Middle frontal gyrus (tissue), 1 donor: Measurements from ENCODE around the gene MINPP1.

Source experiments
- DNase-seq: peaks from one replicate; pipeline ENCODE4 v3.0.0-alpha.2; 2015; ENCODE audit warnings: low spot score; ENCODE audit errors: extremely low spot score

MINPP1 gene

DNA sequence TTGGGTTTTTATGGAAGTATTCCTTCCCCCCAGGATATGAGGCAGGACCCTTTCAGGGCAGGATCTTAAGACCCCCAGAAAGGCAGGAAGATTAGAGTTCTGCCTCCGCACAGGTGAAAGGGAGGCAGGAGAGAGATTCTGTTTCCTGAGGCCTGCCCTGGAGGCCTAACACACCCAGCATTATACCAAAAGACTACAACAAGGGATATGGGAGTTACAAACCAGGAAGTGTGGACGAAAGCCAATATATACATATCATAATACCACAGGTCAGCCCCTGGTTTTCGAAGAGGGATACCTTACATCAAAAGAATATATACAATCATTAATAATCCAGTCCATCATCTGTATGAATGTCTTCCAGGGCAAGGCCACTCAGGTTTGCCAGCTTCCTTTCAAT is 14.2 kb downstream of the MINPP1 start:
- no peak for DNase-seq

DNA sequence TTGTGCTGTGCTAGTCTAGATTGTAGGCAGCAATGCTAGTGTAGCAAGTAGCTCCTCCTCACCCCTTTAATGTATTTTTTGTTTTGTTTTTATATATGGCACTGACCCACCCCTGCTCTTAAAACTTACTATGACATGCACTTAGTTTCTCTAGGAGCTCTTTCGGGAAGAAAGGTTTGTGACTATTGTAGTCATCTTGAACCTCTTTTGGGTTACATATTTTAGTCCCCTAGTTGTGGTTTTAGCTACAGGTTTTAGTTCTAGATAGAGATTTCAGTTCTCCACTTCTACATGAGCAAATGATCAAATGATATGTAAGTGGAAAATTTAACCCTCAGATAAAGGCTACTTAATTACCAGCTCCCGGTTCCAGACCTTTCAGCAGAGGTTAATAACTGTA is 14.9 kb downstream of the MINPP1 start:
- DNase-seq, result no peak

DNA sequence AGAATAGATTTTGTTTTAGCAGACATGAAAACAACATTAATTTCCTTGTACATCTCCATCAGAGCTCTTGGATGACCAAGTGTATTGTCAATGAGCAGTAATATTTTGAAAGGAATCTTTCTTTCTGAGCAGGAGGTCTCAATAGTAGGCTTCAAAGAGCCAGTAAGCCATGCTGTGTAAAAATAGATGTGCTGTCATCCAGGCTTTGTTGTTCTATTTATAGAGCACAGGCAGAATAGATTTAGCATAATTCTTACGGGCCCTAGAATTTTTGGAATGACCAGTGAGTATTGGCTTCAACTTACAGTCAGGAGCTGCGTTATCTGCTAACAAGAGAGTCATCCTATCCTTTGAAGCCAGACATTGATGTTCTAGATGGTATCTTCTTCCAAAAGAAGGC is 19.0 kb downstream of the MINPP1 start:
- no peak for DNase-seq

DNA sequence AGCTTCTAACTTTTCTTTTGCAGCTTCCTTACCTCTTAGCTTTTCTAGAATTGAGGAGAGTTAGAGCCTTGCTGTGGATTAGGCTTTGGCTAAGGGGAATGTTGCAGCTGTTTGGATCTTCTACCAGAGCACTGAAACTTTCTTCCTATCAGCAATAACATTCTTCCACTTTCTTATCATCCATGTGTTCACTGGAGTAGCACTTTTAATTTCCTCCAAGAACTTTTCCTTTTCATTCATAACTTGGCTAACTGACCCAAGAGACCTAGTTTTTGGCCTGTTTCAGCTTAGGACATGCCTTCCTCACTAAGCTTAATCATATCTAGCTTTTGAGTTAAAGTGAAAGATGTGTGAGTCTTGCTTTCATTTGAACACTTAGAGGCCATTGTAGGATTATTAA is 19.6 kb downstream of the MINPP1 start:
- no peak for DNase-seq

DNA sequence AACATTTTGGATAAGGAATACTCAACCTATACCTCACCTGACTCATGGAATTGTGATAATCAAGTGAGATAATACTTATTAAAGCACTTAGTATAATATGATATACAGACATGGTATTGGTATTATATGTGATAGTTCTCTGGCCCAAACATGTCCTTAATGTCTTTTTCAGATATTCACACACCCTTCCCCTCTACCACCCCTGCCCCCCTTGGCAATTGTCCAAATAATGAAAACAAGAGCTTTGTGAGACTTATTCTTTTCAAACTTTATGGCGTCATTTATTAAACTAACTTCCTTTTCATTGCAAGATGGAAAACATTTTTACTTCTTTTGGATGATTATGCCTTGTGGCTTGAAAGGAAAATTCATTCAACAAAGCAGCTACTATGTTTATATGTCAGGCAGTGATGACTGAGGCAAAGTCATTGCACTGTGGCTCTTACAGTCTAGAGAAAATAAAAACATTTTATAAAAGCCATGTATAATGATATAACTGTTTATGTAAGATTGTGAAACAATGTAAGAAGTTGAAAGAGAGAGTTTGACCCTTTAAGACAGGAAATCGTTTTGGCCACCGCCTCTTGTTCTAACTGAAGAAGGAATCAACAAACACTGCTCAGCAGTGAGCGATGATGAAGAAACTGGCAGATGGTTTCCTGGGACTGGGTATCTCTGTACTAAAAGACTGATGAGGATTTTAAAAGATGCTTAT is 27.4 kb downstream of the MINPP1 start:
- no peak for DNase-seq

DNA sequence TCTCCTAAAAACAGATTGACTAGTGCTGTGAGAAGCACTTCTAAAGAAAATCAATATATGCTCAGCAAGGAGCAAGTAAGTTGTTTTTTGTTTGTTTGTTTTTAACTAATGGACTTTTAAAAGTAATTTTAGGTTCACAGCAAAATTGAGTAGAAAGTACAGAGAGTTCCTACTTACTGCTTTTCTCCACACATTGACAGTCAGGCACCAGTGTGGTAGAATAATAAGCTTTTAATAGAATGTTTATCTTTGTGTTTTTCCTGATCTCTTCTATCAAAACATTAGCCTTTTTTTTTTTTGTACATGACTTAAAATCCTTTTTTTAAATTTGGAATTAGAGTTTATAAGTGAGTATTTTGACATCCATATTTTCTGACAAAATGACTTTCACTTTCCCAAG is 28.0 kb downstream of the MINPP1 start:
- DNase-seq, result no peak

DNA sequence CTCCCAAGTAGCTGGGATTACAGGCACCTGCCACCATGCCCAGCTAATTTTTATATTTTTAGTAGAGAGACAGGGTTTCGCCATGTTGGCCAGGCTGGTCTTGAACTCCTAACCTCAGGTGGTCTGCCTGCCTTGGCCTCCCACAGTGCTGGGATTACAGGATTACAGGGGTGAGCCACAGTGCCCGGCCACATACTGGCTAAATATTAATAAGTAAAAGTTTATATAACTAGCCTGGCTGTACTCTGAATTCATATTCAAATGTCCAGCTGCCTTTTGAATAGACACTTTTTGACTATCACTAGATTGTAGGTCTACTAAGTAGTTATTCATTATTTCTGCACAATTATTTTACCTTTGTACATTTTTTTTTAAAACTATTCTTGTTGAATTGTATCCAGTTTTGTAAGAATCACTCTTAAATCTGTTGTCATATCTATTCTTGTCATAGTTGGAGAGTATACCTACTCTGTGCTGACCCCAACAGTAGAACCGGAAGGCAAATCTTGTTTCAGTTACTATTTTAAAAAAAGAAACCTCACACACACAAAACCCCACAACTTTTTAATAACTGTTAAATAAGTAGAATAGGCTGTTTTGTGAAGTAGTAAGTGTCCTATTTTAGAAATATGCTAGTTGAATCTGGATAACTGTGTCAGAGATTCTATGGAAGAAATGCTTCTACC is 29.6 kb downstream of the MINPP1 start:
- DNase-seq, result no peak

DNA sequence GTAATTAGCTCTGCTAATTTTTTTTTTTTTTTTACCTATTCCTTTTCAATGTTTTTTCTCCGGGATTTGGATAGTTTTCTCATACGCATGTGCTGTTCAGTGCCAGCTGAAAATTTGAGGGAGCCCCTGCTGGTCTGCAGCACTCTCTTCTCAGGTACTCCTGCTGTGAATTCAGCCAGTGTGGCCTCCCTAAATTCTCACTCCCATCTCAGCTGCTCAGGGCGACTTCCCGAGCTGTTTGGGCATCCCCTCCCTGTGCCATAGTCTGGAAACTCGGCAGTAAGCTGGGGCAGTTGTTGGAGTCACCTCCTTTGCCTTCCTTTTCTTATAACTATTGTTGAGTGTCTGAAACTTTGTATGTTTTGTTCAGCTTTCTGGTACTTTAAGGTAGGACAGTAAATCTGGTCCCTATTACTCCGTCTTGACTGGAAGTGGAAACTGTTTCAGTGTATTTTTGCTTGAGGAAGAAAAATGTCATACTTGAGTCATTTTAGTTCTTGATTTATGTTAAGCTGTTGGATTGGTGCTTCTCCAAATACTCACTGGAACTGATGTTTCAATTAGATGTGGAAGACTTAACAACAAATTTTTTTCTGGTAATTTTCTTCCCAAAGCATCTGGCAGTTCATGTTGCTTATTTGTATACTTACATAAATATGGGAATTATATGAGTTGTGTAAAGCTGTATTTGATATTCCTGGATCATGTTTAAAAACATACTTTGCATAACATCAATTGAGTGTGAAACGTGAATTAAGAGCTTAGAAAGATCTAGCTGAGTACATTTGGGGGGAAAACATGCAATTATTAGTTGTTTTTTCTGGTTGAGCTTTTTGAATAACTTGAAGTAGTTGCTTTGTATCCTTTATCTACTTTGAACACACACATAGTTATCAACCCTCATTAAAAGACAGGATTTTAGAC is 33.7 kb downstream of the MINPP1 start:
- DNase-seq, result no peak

DNA sequence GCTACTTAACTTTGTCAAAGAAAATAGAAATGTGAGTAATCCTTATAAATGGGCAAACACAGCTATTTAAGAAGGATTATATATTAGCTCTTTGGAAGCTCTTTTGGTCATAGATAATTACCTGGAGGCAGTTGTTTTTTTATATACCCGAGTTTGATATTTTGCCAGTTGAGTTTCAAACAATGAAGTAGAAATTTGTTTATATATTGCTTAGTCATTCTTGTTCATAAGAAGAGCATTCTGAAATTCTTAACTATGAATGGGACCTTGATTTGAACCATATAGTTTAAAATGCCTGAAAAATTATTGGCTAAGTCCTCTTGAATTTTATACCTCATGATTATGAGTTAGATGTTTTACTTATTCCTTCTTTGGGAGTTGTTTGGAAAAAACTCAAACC is 36.4 kb downstream of the MINPP1 start:
- no peak for DNase-seq

DNA sequence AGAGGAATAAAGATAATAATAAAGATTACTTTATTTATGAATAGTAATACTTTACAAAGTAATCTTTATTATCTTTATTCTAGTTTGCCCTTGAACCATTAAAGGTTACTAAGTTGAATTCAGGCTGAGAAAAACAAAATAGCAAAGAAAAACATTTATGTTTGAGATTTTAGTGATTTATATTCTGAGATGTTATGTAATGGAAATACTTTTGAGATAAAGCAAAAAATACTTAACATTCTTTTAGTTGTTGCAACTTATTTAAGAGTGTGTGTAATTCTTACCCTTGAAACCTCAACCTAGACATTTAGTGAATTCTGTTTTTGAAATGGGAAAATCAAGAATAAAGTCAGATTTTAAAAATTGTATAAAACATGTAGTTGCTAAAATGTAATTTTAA is 40.0 kb downstream of the MINPP1 start:
- DNase-seq, result no peak

DNA sequence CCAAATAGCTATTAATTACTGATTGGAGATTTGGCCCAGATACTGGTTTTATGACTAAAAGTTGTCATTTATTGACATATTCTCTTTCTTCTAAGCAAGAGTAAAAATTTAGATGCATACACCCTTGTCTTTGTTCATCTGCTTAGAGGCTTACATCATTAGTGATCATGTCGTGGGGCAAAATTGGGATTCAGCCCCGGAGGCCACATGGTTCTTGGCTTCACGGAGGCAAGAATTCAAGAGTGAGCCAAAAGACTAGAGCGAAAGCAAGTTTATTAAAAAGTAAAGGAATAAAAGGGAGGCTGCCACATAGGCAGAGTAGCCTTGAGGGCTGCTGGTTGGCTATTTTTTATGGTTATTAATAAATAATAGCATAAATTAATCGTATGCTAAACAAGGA is 41.1 kb downstream of the MINPP1 start:
- no peak for DNase-seq

DNA sequence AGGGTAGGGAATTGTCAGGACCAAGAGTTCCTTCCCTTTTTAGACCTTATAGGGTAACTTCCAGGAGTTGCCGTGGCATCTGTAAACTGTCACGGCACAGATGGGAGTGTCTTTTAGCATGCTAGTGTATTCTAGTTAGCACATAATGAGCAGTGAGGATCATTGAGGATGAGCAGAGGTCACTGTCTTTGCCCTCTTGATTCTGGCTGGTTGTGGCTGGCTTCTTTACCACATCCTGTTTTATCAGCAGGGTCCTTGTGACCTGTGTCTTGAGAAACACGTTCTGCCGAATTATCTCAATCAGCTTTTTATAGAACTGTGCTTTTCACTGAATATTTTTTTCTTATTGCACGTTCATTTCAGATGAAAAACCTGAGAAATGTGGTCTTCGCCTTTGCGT is 41.5 kb downstream of the MINPP1 start:
- DNase-seq, result no peak

DNA sequence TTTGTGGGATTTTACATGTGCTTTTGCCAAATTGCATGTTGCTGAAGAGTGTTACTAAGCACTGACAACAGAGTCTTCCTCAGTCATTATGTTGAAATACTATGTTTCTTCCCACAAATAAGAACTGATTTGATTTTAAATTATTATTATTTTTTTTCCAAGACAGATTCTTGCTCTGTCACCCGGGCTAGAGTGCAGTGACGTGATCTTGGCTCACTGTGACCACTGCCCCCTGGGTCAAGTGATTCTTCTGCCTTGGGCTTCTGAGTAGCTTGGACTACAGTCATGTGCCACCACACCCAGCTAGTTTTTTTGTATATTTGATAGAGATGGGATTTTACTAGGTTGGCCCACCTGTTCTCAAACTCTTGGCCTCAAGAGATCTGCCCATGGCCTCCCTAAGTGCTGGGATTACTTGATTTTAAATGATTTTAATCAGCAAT is 42.3 kb downstream of the MINPP1 start:
- no peak for DNase-seq

DNA sequence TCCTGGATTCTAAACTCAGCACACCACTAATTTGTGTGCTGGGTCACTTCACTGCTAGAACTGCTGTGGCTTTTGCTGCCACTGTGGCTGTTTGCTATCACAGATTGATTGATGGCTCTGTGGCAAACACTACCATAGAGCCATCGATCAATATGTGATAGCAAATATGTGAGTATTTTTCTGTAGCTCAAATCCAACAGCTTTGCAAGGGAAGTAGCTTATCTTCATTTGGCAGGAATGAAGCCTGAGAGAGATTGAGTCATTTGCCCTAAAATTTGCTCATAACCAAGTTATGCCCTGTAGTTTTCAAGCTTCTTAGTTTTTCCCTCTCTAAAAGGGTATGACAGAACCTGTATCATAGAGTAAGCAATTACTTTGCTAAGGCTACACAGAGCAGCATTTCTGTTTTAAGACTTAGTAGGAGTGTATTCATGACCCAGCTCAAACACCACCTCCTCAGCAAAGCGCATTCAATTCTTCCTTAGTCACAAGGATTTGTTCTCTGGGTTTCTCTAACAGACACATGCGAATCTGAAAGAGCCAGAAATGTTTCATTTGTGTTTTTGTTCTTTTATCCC is 43.1 kb downstream of the MINPP1 start:
- DNase-seq, result no peak

DNA sequence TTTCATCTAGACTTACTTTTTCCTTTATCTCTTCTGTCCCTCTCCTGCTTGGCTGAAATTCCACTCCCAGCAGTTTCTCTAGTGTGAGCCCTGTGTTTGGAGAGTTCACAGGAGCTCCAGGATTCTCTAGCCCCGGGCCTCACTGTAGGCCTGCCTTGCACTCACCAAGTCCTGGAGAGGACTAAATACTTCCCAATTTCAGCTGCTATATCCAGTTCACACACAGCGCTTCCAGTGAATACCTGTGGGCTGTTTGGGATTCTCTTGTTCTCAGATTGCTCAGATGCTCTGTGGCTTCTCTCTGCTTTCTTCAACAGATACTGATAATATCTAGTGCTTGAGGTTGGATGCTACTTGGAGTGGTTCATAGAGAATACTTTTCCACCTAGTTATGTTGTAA is 46.0 kb downstream of the MINPP1 start:
- DNase-seq, result no peak

DNA sequence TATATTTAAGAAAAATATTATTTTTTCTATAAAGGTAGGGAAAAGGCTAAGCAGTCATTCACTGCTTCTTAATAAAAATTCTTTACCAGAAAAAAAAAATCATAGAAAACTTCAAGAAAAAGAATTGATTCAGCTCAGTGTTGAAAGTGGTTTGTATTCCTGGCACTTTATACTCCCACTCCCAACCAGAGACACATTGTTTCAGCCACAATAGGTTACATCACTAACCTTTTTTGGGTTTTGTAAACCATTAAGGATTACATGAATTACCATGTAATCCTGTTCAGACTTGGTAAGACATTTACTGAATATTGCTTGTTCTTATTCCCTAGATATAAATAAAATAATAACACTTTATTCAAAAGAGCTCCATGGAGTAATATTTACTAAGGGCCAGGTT is 46.6 kb downstream of the MINPP1 start:
- DNase-seq, result no peak

DNA sequence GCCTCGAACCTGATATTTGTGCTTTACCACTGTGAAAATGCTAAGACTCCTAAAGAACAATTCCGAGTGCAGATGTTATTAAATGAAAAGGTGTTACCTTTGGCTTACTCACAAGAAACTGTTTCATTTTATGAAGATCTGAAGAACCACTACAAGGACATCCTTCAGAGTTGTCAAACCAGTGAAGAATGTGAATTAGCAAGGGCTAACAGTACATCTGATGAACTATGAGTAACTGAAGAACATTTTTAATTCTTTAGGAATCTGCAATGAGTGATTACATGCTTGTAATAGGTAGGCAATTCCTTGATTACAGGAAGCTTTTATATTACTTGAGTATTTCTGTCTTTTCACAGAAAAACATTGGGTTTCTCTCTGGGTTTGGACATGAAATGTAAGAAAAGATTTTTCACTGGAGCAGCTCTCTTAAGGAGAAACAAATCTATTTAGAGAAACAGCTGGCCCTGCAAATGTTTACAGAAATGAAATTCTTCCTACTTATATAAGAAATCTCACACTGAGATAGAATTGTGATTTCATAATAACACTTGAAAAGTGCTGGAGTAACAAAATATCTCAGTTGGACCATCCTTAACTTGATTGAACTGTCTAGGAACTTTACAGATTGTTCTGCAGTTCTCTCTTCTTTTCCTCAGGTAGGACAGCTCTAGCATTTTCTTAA is 47.7 kb downstream of the MINPP1 start:
- DNase-seq, result no peak

DNA sequence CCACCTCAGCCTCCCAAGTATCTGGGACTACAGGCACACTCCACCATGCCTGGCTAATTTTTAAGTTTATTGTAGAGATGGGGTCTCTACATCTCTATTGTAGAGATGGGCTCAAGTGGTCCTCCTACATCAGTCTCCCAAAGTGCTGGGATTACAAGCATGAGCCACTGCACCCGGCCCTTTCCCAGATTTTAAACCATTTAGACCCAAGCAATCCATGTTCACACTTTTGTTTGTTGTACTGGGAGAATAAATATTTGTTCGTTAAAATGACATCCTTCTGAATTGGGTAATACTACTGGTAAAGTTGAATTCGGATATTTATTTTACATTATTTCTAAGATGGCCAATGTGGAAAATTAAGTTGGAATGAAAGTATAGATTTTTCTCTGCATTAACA is 52.7 kb downstream of the MINPP1 start:
- no peak for DNase-seq

DNA sequence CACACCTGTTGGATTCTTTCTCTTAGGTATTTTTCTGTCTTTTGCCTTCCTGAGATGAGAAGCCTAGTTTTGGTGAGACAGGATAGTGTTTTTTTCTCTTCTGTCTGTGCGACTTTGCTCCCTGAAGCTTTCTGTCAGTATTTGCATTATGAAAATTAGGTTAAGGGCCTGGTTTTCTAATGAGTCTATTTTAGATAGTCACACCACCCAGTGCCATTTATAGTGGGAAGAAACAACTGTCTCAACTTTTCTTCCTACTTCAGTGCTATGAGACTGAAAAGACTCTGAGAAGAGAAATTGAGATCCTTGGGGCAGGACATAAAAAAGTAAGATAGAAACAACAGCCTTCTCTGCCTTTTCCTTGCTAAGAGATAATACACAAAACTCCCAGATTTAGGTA is 53.6 kb downstream of the MINPP1 start:
- DNase-seq, result no peak

DNA sequence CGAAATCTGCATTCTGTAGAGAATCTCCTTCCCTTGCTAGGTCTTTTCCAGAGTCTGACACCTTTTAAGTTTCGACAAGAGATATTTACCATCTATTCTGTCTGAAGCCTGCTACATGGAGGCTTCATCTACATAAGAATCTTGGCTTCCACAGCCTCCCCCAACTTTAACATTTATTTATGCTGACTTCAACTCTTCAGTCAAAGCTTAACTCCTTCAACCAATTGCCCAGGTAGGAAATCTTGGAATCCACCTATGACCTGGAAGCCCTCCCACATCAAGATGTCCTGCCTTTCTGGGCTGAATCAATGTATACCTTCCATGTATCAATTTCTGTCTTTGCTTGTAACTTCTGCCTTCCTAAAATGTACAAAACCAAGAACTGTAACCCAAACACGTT is 54.7 kb downstream of the MINPP1 start:
- DNase-seq, result no peak

DNA sequence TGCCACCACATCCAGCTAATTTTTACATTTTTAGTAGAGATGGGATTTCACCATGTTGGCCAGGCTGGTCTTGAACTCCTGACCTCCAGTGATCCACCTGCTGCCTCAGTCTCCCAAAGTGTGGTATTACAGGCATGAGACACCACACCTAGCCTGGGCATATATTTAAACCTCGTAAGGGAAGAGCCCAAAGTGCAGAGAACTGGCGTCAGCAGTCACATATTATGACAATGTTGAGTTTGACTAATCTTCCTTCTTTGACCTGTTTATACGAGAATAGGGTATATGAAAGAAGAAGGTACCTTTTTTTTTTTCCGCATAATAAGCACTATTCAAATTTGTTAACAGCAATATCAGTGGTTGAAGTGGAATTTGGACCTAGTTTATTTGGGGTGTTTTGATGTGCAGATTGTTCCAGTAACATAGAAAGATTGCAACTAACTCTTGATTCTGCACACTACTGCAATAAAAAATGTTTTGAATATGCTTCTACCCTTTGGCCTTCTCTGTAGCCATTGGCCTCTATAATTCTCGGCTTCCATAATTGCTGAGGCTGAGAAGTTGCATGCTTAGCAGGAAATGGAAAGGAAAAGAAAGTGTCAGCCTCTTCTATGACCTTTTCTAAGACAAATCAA is 55.9 kb downstream of the MINPP1 start:
- no peak for DNase-seq
